ENCODE data around the gene LEFTY2. TPM values are rescaled to one million over a fixed set of nuclear protein-coding genes. Genes with fewer than 3 reads are reported as not detected.

Gene LEFTY2
- total and polyA plus RNA-seq, 2 donors (not counting 3 experiments of a cell fraction or from before 2014, with no cell fraction given) = 0.06 TPM; not detected in 1

DNA sequence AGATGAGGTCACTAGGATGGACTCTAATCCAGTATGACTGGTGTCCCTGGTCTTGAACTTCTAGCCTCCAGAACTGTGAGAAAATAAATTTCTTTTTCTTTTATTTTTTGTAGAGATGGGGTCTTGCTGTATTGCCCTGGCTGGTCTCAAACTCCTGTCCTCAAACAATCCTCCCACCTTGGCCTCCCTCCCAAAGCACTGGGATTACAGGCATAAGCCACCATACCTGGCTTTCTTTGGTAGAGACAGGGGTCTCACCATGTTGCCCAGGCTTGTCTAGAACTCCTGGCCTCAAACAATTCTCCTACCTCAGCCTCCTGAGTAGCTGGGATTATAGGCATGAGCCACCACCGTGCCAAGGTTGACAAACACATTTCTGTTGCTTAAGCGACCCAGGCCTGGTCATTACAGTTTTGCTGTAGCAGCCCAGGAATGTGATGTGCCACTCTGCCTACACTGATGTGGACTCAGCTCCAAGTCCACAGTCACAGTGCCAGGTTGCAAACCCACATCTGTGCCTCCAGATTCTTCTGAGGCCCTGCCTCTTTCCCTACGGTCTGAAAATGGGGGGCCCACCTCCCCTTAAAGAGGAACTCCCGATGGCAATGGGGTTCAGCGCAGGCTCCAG, 32.9 kb downstream of the LEFTY2 start:
- dilution Hi-C loops (cut with MboI; ENCODE audit: extremely low pct_ligation_motif_present, low sequenced_read_pairs) = no loop called here
- Histone ChIP-seq H3K9me3 (replicated peaks; ENCODE audit: control insufficient read depth, insufficient read depth, low read length) (no peaks in the 10 kb centered on the region), H3K4me1 (ENCODE audit: control insufficient read depth, extremely low read depth, insufficient read depth, low read length) (no peaks in the 10 kb centered on the region), H3K27me3 (ENCODE audit: control insufficient read depth in 2 of 2, insufficient read depth in 2 of 2, low read length in 2 of 2) (no peaks in the 10 kb centered on the region), H3K4me2 (ENCODE audit: insufficient read depth, low read length) (no peak overlapping the region), H3K79me2 (ENCODE audit: control insufficient read depth, insufficient read depth, low read length) (no peaks in the 10 kb centered on the region), H3K9me1 (replicated peaks; ENCODE audit: control insufficient read depth, extremely low read depth, insufficient read depth, low read length) (no peaks in the 10 kb centered on the region), H3K27ac (ENCODE audit: insufficient read depth, low read depth, low read length) (no peak overlapping the region), H3K9ac (replicated peaks; ENCODE audit: extremely low read depth, insufficient read depth, low read length) (no peak overlapping the region), H3K4me3 (replicated peaks in 1 of 3; ENCODE audit: insufficient read depth in 1 of 3, low read depth in 1 of 3, low read length in 3 of 3) (no peak overlapping the region), H3K36me3 (ENCODE audit: control insufficient read depth in 2 of 2, extremely low read depth in 1 of 2, insufficient read depth in 2 of 2, low read length in 2 of 2) (peaks cover 0 to 2% of the 10 kb centered on the region in 2 experiments), H2AFZ (ENCODE audit: low read depth, low read length) (no peak overlapping the region), H4K20me1 (replicated peaks; ENCODE audit: control insufficient read depth, extremely low read depth, insufficient read depth, low read length) (no peaks in the 10 kb centered on the region)
- FAIRE-seq (no peak), DNase-seq (ENCODE audit: low read depth, low spot score) (no peak)
- CTCF ChIA-PET = interaction anchor here (0.7 to 7.1 kb wide), 2 partner anchors 11 to 431 kb away, joined by 3 to 82 read pairs; no protein-coding TSS in a partner anchor
- intact Hi-C loops (cut with micrococcal nuclease) = no loop called here
- TF ChIP-seq MAX (IDR thresholded peaks at IDR 0.05; ENCODE audit: insufficient read depth, insufficient read length) (no peak), FOS (IDR thresholded peaks at IDR 0.05; ENCODE audit: borderline replicate concordance, insufficient read depth, low read length) (no peak), EZH2 (IDR thresholded peaks at IDR 0.05; ENCODE audit: borderline replicate concordance, low read depth, low read length, severe bottlenecking) (no peak), POLR2AphosphoS5 (IDR thresholded peaks at IDR 0.05; ENCODE audit: insufficient read depth, low read depth, low read length) (no peak), GATA2 (IDR thresholded peaks at IDR 0.05; ENCODE audit: insufficient read depth, insufficient read length, low read depth, low read length) (no peak)
- no TSS peak for BruUV-seq (replicated peaks)
- POLR2A ChIA-PET = no interaction called here

- Histone ChIP-seq H4K20me1 (replicated peaks; ENCODE audit: control insufficient read depth, extremely low read depth, insufficient read depth, low read length) (no peaks in the 10 kb centered on the region), H3K4me1 (ENCODE audit: control insufficient read depth, extremely low read depth, insufficient read depth, low read length) (no peaks in the 10 kb centered on the region), H3K27ac (ENCODE audit: insufficient read depth, low read depth, low read length) (no peak overlapping the region), H3K4me3 (replicated peaks in 1 of 3; ENCODE audit: insufficient read depth in 1 of 3, low read depth in 1 of 3, low read length in 3 of 3) (no peak overlapping the region), H2AFZ (ENCODE audit: low read depth, low read length) (no peak overlapping the region), H3K9me1 (replicated peaks; ENCODE audit: control insufficient read depth, extremely low read depth, insufficient read depth, low read length) (no peaks in the 10 kb centered on the region), H3K9ac (replicated peaks; ENCODE audit: extremely low read depth, insufficient read depth, low read length) (no peak overlapping the region), H3K4me2 (ENCODE audit: insufficient read depth, low read length) (no peak overlapping the region), H3K79me2 (ENCODE audit: control insufficient read depth, insufficient read depth, low read length) (no peaks in the 10 kb centered on the region), H3K9me3 (replicated peaks; ENCODE audit: control insufficient read depth, insufficient read depth, low read length) (no peaks in the 10 kb centered on the region), H3K27me3 (ENCODE audit: control insufficient read depth in 2 of 2, insufficient read depth in 2 of 2, low read length in 2 of 2) (no peaks in the 10 kb centered on the region), H3K36me3 (ENCODE audit: control insufficient read depth in 2 of 2, extremely low read depth in 1 of 2, insufficient read depth in 2 of 2, low read length in 2 of 2) (no peaks in the 10 kb centered on the region)
- DNase-seq (ENCODE audit: low read depth, low spot score) = no peak
- dilution Hi-C loops (cut with MboI; ENCODE audit: extremely low pct_ligation_motif_present, low sequenced_read_pairs) = no loop called here
- FAIRE-seq = no peak
- intact Hi-C loops (cut with micrococcal nuclease) = no loop called here
- ChIA-PET CTCF (no interaction called here), POLR2A (no interaction called here)
- TF ChIP-seq POLR2AphosphoS5 (IDR thresholded peaks at IDR 0.05; ENCODE audit: insufficient read depth, low read depth, low read length) (no peak), POLR2A (IDR thresholded peaks at IDR 0.05; ENCODE audit: low read depth, low read length) (no peak), JUN (IDR thresholded peaks at IDR 0.05; ENCODE audit: borderline replicate concordance, insufficient read depth, insufficient read length, low read depth) (no peak), MAX (IDR thresholded peaks at IDR 0.05; ENCODE audit: insufficient read depth, insufficient read length) (no peak), GATA2 (IDR thresholded peaks at IDR 0.05; ENCODE audit: insufficient read depth, insufficient read length, low read depth, low read length) (no peak), FOS (IDR thresholded peaks at IDR 0.05; ENCODE audit: borderline replicate concordance, insufficient read depth, low read length) (no peak), EZH2 (IDR thresholded peaks at IDR 0.05; ENCODE audit: borderline replicate concordance, low read depth, low read length, severe bottlenecking) (no peak), MYC (IDR thresholded peaks at IDR 0.05; ENCODE audit: low read depth, low read length) (no peak)
- TF ChIP-seq, protein P1, sequence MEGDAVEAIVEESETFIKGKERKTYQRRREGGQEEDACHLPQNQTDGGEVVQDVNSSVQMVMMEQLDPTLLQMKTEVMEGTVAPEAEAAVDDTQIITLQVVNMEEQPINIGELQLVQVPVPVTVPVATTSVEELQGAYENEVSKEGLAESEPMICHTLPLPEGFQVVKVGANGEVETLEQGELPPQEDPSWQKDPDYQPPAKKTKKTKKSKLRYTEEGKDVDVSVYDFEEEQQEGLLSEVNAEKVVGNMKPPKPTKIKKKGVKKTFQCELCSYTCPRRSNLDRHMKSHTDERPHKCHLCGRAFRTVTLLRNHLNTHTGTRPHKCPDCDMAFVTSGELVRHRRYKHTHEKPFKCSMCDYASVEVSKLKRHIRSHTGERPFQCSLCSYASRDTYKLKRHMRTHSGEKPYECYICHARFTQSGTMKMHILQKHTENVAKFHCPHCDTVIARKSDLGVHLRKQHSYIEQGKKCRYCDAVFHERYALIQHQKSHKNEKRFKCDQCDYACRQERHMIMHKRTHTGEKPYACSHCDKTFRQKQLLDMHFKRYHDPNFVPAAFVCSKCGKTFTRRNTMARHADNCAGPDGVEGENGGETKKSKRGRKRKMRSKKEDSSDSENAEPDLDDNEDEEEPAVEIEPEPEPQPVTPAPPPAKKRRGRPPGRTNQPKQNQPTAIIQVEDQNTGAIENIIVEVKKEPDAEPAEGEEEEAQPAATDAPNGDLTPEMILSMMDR (IDR thresholded peaks at IDR 0.05; ENCODE audit: extremely low read depth in 1 of 2, insufficient read depth in 1 of 2, low read depth in 1 of 2, low read length in 2 of 2) = no peak
- BruUV-seq (replicated peaks) = no TSS peak
Observed at GRCh38 chr1:225907341-225907740, 33.7 kb downstream of the LEFTY2 start.
